ENCODE measurements around the gene SEZ6.

DNA sequence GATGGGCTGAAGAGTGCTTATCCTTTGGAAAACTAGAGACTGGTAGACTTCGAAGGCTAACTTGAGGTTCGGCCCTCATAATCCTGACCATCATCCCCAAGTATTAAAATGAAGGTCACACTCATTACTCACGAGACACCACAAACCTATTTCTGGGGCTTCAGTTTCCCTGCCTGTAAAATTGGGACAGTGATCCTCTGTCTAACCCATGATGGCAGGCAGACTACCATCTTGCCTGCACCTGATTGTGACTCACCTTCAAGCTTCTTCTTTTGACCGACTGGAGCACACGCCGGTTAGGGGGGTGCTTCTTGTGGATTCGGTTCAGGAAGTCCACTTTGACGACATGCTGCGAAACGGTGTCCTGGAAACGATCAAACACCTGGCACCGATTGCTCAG, 88.8 kb downstream of the SEZ6 start:
- TF ChIP-seq, protein P1, sequence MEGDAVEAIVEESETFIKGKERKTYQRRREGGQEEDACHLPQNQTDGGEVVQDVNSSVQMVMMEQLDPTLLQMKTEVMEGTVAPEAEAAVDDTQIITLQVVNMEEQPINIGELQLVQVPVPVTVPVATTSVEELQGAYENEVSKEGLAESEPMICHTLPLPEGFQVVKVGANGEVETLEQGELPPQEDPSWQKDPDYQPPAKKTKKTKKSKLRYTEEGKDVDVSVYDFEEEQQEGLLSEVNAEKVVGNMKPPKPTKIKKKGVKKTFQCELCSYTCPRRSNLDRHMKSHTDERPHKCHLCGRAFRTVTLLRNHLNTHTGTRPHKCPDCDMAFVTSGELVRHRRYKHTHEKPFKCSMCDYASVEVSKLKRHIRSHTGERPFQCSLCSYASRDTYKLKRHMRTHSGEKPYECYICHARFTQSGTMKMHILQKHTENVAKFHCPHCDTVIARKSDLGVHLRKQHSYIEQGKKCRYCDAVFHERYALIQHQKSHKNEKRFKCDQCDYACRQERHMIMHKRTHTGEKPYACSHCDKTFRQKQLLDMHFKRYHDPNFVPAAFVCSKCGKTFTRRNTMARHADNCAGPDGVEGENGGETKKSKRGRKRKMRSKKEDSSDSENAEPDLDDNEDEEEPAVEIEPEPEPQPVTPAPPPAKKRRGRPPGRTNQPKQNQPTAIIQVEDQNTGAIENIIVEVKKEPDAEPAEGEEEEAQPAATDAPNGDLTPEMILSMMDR (IDR thresholded peaks at IDR 0.05), result no peak
- TF ChIP-seq POLR2A (IDR thresholded peaks at IDR 0.05), result no peak
- no peak for TF ChIP-seq POLR2AphosphoS5 (IDR thresholded peaks at IDR 0.05; ENCODE audit: insufficient read depth in 1 of 2, low read depth in 1 of 2)

Data from vagina (tissue), 2 donors.